HEK293T (cell line): Measurements from ENCODE around the gene PILRA.

Source experiments
- ARNT ChIP-seq: fragments of 450-650 bp; IDR thresholded peaks from 2 replicates; pipeline ENCODE4 v1.6.1; 2017; ENCODE audit warnings: mild to moderate bottlenecking
- BHLHE40 ChIP-seq: fragments of 450-650 bp; IDR thresholded peaks from 2 replicates; pipeline ENCODE4 v1.6.1; 2016; ENCODE audit warnings: mild to moderate bottlenecking, moderate library complexity, borderline replicate concordance
- CTBP1 ChIP-seq: fragments of 450-650 bp; IDR thresholded peaks from 2 replicates; pipeline ENCODE4 v1.6.1; 2016; ENCODE audit warnings: borderline replicate concordance
- ELF4 ChIP-seq: fragments of 450-650 bp; IDR thresholded peaks from 2 replicates; pipeline ENCODE4 v1.6.1; 2017; ENCODE audit warnings: antibody characterized with exemption
- FOXA1 ChIP-seq: fragments of 450-650 bp; IDR thresholded peaks from 2 replicates; pipeline ENCODE4 v1.6.1; 2016; ENCODE audit warnings: mild to moderate bottlenecking
- FOXM1 ChIP-seq: fragments of 450-650 bp; IDR thresholded peaks from 2 replicates; pipeline ENCODE4 v1.6.1; 2017; ENCODE audit warnings: mild to moderate bottlenecking, borderline replicate concordance
- HDGF ChIP-seq: fragments of 450-650 bp; IDR thresholded peaks from 2 replicates; pipeline ENCODE4 v1.6.1; 2017; ENCODE audit warnings: antibody characterized with exemption, borderline replicate concordance
- L3MBTL2 ChIP-seq: fragments of 450-650 bp; conservative IDR thresholded peaks from 2 replicates; pipeline ENCODE4 v1.6.1; 2016; ENCODE audit warnings: mild to moderate bottlenecking
- PKNOX1 ChIP-seq: fragments of 450-650 bp; IDR thresholded peaks from 2 replicates; pipeline ENCODE4 v1.6.1; 2016
- SP1 ChIP-seq: fragments of 450-650 bp; IDR thresholded peaks from 2 replicates; pipeline ENCODE4 v1.6.1; 2017
- SUZ12 ChIP-seq: fragments of 450-650 bp; IDR thresholded peaks from 2 replicates; pipeline ENCODE4 v1.6.1; 2016; ENCODE audit warnings: mild to moderate bottlenecking
- ZNF384 ChIP-seq: fragments of 450-650 bp; IDR thresholded peaks from 2 replicates; pipeline ENCODE4 v1.6.1; 2016

DNA sequence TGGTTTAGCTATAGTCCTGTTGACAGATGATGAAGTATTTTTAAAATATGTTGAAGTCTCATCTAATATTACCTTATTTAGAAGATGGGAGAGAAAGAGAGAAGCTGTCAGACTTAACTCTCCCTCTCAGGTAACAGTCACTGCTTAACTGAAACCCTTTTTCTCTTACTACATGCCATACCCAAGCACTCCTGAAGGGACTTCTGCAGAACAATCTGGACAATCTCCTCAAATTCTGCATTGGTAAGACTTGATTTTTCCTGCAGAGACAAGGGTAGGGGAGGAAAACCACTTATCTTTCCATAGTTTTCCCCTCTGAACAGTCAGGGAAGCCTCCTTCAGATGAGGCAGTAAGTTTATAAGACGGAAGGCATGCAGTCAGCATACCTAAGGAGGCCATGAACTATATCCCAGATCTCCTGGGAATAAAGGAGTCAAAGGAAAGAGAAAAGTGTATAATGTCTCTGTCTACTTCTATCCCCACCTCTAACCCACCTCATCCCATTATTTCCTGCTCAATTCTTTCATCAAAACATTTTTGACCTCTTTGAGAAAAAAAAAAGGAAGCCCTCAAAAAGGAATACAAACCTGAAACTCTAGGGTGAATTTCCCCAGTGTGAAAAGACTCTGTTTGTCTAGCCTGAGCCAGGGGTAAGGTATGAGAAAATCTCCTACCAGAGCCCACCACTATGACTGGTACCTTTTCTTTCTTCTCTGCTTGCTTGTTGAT is 45.8 kb downstream of the PILRA start:
- TF ChIP-seq SUZ12: no peak
- TF ChIP-seq L3MBTL2: no peak
- TF ChIP-seq BHLHE40: no peak
- TF ChIP-seq ZNF384: no peak
- no peak for TF ChIP-seq SP1
- TF ChIP-seq PKNOX1: no peak
- TF ChIP-seq FOXA1: no peak
- no peak for TF ChIP-seq CTBP1
- TF ChIP-seq ARNT: no peak
- TF ChIP-seq ELF4: no peak
- no peak for TF ChIP-seq HDGF
- TF ChIP-seq FOXM1: no peak
